ENCODE measurements around the gene SHE. TPM values are rescaled to one million over a fixed set of nuclear protein-coding genes. Genes with fewer than 3 reads are reported as not detected.

SHE gene
- total and polyA plus RNA-seq, 2 experiments from 2014 or later: 0.23 to 0.69 TPM

DNA sequence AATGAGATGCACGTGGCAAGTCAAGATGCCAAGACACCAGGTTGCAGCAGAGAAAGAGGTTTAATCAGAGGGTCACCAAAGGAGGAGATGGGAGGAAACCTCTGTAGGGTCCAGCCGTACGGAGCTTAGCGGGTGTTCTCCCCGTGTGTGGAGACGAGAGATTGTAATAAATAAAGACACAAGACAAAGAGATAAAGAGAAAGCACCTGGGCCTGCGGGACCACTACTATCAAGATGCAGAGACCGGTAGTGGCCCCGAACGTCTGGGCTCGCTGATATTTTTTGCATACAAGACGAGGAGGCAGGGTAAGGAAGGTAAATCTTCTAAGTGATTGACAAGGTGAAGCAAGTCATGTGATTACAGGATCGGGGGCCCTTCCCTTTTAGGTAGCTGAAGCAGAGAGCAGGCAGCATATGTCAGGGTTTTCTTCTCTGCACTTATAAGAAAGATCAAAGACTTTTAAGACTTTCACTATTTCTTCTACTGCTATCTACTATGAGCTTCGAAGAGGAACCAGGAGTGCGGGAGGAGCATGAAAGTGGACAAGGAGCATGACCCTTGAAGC lies 41.4 kb downstream of the SHE start:
- Histone ChIP-seq H3K4me3 (no peak overlapping the region), H3K27ac (ENCODE audit: low read depth) (no peak overlapping the region), H3K4me2 (no peak overlapping the region), H3K9me2 (ENCODE audit: insufficient read depth) (no peaks in the 10 kb centered on the region), H3F3A (replicated peaks; ENCODE audit: low read depth) (no peaks in the 10 kb centered on the region), H3K36me3 (ENCODE audit: insufficient read depth) (no peaks in the 10 kb centered on the region), H3K27me3 (ENCODE audit: insufficient read depth) (no peaks in the 10 kb centered on the region), H2AFZ (no peak overlapping the region), H3K4me1 (ENCODE audit: insufficient read depth) (no peaks in the 10 kb centered on the region; the same call in 1 of the 2 replicates), H4K20me1 (replicated peaks; ENCODE audit: insufficient read depth) (no peaks in the 10 kb centered on the region), H3K79me2 (replicated peaks; ENCODE audit: insufficient read depth) (no peaks in the 10 kb centered on the region)
- H3K4me1 Mint-ChIP-seq: peaks cover 7% of the 10 kb centered on the region
- no peaks in the 10 kb centered on the region for H3K36me3 Mint-ChIP-seq (ENCODE audit: low read depth)
- H3K9me3 Mint-ChIP-seq: no peaks in the 10 kb centered on the region; the same call in 2 of the 3 replicates
- no peak overlapping the region for H3K4me3 Mint-ChIP-seq
- peaks cover 4% of the 10 kb centered on the region for H3K27me3 Mint-ChIP-seq (ENCODE audit: insufficient read depth, low read depth, poor library complexity)
- ATAC-seq (no peak), DNase-seq (ENCODE audit: low spot score) (no peak)
- H3K27ac Mint-ChIP-seq: no peak overlapping the region
- TF ChIP-seq ZNF331 (CRISPR knock-in tag; IDR thresholded peaks at IDR 0.05; ENCODE audit: low read depth) (no peak), NANOG (IDR thresholded peaks at IDR 0.05; ENCODE audit: borderline replicate concordance) (no peak), STAT1 (IDR thresholded peaks at IDR 0.05; ENCODE audit: unreplicated experiment) (no peak), CREB1 (CRISPR knock-in tag; IDR thresholded peaks at IDR 0.05; ENCODE audit: low read depth) (no peak), JUNB (IDR thresholded peaks at IDR 0.05; ENCODE audit: unreplicated experiment) (no peak), POLR2AphosphoS5 (IDR thresholded peaks at IDR 0.05; ENCODE audit: low read depth) (no peak), EZH2phosphoT487 (IDR thresholded peaks at IDR 0.05; ENCODE audit: unreplicated experiment) (no peak), ETS1 (IDR thresholded peaks at IDR 0.05) (no peak), CTCF (conservative IDR thresholded peaks at IDR 0.05; ENCODE audit: low read depth in 2 of 2) (no peak), ZNF114 (CRISPR knock-in tag; IDR thresholded peaks at IDR 0.05) (no peak), EZH2 (IDR thresholded peaks at IDR 0.05; ENCODE audit: low read depth, unreplicated experiment) (no peak)
- TF ChIP-seq, protein P1, sequence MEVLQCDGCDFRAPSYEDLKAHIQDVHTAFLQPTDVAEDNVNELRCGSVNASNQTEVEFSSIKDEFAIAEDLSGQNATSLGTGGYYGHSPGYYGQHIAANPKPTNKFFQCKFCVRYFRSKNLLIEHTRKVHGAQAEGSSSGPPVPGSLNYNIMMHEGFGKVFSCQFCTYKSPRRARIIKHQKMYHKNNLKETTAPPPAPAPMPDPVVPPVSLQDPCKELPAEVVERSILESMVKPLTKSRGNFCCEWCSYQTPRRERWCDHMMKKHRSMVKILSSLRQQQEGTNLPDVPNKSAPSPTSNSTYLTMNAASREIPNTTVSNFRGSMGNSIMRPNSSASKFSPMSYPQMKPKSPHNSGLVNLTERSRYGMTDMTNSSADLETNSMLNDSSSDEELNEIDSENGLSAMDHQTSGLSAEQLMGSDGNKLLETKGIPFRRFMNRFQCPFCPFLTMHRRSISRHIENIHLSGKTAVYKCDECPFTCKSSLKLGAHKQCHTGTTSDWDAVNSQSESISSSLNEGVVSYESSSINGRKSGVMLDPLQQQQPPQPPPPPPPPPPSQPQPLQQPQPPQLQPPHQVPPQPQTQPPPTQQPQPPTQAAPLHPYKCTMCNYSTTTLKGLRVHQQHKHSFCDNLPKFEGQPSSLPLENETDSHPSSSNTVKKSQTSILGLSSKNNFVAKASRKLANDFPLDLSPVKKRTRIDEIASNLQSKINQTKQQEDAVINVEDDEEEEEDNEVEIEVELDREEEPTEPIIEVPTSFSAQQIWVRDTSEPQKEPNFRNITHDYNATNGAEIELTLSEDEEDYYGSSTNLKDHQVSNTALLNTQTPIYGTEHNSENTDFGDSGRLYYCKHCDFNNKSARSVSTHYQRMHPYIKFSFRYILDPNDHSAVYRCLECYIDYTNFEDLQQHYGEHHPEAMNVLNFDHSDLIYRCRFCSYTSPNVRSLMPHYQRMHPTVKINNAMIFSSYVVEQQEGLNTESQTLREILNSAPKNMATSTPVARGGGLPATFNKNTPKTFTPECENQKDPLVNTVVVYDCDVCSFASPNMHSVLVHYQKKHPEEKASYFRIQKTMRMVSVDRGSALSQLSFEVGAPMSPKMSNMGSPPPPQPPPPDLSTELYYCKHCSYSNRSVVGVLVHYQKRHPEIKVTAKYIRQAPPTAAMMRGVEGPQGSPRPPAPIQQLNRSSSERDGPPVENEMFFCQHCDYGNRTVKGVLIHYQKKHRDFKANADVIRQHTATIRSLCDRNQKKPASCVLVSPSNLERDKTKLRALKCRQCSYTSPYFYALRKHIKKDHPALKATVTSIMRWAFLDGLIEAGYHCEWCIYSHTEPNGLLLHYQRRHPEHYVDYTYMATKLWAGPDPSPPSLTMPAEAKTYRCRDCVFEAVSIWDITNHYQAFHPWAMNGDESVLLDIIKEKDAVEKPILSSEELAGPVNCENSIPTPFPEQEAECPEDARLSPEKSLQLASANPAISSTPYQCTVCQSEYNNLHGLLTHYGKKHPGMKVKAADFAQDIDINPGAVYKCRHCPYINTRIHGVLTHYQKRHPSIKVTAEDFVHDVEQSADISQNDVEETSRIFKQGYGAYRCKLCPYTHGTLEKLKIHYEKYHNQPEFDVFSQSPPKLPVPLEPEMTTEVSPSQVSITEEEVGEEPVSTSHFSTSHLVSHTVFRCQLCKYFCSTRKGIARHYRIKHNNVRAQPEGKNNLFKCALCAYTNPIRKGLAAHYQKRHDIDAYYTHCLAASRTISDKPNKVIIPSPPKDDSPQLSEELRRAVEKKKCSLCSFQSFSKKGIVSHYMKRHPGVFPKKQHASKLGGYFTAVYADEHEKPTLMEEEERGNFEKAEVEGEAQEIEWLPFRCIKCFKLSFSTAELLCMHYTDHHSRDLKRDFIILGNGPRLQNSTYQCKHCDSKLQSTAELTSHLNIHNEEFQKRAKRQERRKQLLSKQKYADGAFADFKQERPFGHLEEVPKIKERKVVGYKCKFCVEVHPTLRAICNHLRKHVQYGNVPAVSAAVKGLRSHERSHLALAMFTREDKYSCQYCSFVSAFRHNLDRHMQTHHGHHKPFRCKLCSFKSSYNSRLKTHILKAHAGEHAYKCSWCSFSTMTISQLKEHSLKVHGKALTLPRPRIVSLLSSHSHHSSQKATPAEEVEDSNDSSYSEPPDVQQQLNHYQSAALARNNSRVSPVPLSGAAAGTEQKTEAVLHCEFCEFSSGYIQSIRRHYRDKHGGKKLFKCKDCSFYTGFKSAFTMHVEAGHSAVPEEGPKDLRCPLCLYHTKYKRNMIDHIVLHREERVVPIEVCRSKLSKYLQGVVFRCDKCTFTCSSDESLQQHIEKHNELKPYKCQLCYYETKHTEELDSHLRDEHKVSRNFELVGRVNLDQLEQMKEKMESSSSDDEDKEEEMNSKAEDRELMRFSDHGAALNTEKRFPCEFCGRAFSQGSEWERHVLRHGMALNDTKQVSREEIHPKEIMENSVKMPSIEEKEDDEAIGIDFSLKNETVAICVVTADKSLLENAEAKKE (CRISPR knock-in tag; IDR thresholded peaks at IDR 0.05): no peak
- TF ChIP-seq, protein P2, sequence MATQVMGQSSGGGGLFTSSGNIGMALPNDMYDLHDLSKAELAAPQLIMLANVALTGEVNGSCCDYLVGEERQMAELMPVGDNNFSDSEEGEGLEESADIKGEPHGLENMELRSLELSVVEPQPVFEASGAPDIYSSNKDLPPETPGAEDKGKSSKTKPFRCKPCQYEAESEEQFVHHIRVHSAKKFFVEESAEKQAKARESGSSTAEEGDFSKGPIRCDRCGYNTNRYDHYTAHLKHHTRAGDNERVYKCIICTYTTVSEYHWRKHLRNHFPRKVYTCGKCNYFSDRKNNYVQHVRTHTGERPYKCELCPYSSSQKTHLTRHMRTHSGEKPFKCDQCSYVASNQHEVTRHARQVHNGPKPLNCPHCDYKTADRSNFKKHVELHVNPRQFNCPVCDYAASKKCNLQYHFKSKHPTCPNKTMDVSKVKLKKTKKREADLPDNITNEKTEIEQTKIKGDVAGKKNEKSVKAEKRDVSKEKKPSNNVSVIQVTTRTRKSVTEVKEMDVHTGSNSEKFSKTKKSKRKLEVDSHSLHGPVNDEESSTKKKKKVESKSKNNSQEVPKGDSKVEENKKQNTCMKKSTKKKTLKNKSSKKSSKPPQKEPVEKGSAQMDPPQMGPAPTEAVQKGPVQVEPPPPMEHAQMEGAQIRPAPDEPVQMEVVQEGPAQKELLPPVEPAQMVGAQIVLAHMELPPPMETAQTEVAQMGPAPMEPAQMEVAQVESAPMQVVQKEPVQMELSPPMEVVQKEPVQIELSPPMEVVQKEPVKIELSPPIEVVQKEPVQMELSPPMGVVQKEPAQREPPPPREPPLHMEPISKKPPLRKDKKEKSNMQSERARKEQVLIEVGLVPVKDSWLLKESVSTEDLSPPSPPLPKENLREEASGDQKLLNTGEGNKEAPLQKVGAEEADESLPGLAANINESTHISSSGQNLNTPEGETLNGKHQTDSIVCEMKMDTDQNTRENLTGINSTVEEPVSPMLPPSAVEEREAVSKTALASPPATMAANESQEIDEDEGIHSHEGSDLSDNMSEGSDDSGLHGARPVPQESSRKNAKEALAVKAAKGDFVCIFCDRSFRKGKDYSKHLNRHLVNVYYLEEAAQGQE (IDR thresholded peaks at IDR 0.05; ENCODE audit: unreplicated experiment): no peak
